Lower lobe of right lung (tissue), 2 donors: ENCODE results near the gene CAMSAP2. TPM values are rescaled to one million over a fixed set of nuclear protein-coding genes. Genes with fewer than 3 reads are reported as not detected.

Experiments used
- ATAC-seq, 2 donors: fragments of 200-7000 bp; cut with Tn5 transposase; one replicate each; pipeline ENCODE4 v1.9.1; 2020 to 2022; ENCODE audit warnings: mild to moderate bottlenecking in 2 of 2, moderate library complexity in 2 of 2
- DNase-seq: peaks from one replicate; pipeline ENCODE4 v3.0.0-alpha.2; 2020
- H3K27ac ChIP-seq: fragments of 200-600 bp; one replicate; pipeline ENCODE4 v1.8.0; 2022
- H3K27me3 ChIP-seq: fragments of 200-600 bp; one replicate; pipeline ENCODE4 v1.8.0; 2022; ENCODE audit warnings: low read depth
- H3K36me3 ChIP-seq: fragments of 200-600 bp; one replicate; pipeline ENCODE4 v1.8.0; 2022; ENCODE audit warnings: mild to moderate bottlenecking
- H3K4me1 ChIP-seq: fragments of 200-600 bp; one replicate; pipeline ENCODE4 v1.8.0; 2022
- H3K4me3 ChIP-seq: fragments of 200-600 bp; one replicate; pipeline ENCODE4 v1.8.0; 2022; ENCODE audit warnings: mild to moderate bottlenecking
- H3K9me3 ChIP-seq: fragments of 200-600 bp; one replicate; pipeline ENCODE4 v1.8.0; 2022
- CTCF ChIP-seq: fragments of 200-600 bp; IDR thresholded peaks from one replicate; pipeline ENCODE4 v1.8.0; 2022; ENCODE audit warnings: antibody characterized with exemption, mild to moderate bottlenecking
- intact Hi-C: fragments of 100-400 bp; cut with DNase I; formaldehyde crosslinking; loops from one replicate; pipeline ENCODE4 v1.11.0; 2022
- total RNA-seq: library from RNA; stranded (reverse); fragmentation: NEBNext Ultra II Directional; extraction: Animal tissue kit (Norgen Biotek cat#: 25700); gene quantifications from one replicate; pipeline ENCODE4 v1.2.1, GENCODE V29; 2021
- donor health status: DM: no; HTN: yes; CAD: no; lungs with severe emphysema.

The CAMSAP2 gene
- total RNA-seq, 1 donor from 2014 or later, result 30.7 TPM

GRCh38 chr1:200875416-200875815 is 136.7 kb downstream of the CAMSAP2 start:
- Histone ChIP-seq H3K36me3 (no peaks in the 10 kb centered on the region), H3K27me3 (peaks cover 48% of the 10 kb centered on the region), H3K4me3 (no peak overlapping the region), H3K9me3 (no peaks in the 10 kb centered on the region), H3K4me1 (peaks cover 14% of the 10 kb centered on the region), H3K27ac (no peak overlapping the region)
- ATAC-seq (no peak), DNase-seq (no peak)
- TF ChIP-seq CTCF, result no peak
- intact Hi-C loops, result no loop called here

DNA sequence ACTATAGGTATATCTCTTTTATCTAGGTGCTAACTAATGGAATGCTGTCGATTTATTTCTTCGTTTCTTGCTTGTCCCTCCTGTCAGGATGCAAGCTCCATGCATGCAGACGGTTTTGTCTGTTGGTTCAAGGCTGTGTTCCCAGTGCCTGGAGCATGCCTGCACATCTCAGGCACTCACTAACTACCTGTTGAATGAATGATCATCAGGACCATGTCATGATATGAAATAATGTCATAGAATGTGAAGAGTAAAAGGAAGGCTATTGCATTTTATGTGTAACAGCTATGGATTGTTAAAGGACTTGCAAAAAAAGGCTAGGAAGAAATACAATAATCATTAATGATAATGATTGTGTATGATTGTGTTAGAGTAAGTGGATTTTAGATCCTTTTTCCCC is 138.3 kb downstream of the CAMSAP2 start:
- no peak for TF ChIP-seq CTCF
- Histone ChIP-seq H3K27ac (no peak overlapping the region), H3K9me3 (no peaks in the 10 kb centered on the region), H3K36me3 (no peaks in the 10 kb centered on the region), H3K4me3 (no peak overlapping the region), H3K4me1 (peaks cover 14% of the 10 kb centered on the region), H3K27me3 (peaks cover 38% of the 10 kb centered on the region)
- ATAC-seq (no peak), DNase-seq (no peak)
- intact Hi-C loops, result no loop called here

DNA sequence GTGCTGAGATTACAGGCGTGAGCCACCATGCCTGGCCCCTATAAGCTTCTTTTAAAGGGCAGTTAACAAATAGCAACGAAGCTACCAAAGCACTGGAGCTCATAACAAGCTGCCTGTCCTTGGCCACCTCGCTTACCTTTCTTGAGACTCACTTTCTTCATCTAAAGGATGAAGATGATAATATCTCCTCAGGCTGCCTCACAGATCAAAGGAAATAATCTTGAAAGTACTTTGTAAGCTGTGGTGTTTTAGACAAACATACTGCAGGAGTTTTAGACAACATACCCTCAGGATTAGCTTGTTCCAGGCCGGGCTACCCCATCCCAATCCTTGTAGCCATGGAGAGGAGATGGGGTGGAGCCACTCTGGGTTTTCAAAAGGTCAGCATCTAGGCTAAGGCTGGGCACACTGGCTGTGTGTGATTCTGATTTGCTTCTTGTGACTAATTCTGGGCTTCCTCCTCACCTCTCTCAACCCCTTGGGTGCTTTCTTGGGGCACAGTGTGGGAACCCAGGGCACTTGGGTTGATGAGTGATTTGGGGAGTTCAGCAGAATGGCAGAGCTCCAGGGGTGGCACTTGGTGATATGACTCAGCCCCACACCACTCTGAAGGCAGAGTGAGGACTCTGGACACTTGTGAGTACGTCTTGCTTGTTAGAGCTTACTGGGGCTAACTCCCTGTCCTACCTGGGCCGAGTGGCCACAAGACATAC is 139.3 kb downstream of the CAMSAP2 start:
- DNase-seq, result no peak

GRCh38 chr1:200880212-200880611 is 141.5 kb downstream of the CAMSAP2 start:
- peaks cover 13% of the 10 kb centered on the region for H3K27me3 ChIP-seq
- H3K4me3 ChIP-seq, result no peak overlapping the region
- TF ChIP-seq CTCF, result no peak
- ATAC-seq (no peak), DNase-seq (no peak)
- intact Hi-C loops, result no loop called here
- H3K9me3 ChIP-seq, result no peaks in the 10 kb centered on the region
- H3K27ac ChIP-seq, result no peak overlapping the region
- no peaks in the 10 kb centered on the region for H3K4me1 ChIP-seq
- no peaks in the 10 kb centered on the region for H3K36me3 ChIP-seq

More for the DNA sequence above, 139.3 kb downstream of the CAMSAP2 start:
- Histone ChIP-seq H3K27ac (no peak overlapping the region), H3K27me3 (peaks cover 28% of the 10 kb centered on the region), H3K4me1 (peaks cover 11% of the 10 kb centered on the region), H3K36me3 (no peaks in the 10 kb centered on the region), H3K9me3 (no peaks in the 10 kb centered on the region), H3K4me3 (no peak overlapping the region)
- no peak for TF ChIP-seq CTCF
- intact Hi-C loops, result no loop called here
- ATAC-seq, result no peak

- Histone ChIP-seq H3K27ac (no peak overlapping the region), H3K36me3 (no peaks in the 10 kb centered on the region), H3K27me3 (no peaks in the 10 kb centered on the region), H3K4me1 (no peaks in the 10 kb centered on the region), H3K9me3 (no peaks in the 10 kb centered on the region), H3K4me3 (no peak overlapping the region)
- intact Hi-C loops, result no loop called here
- ATAC-seq (no peak), DNase-seq (no peak)
- no peak for TF ChIP-seq CTCF
Observed at GRCh38 chr1:200883118-200883517, 144.4 kb downstream of the CAMSAP2 start.
